Measurements from ENCODE around the gene MPZ. TPM values are rescaled to one million over a fixed set of nuclear protein-coding genes. Genes with fewer than 3 reads are reported as not detected.
"Not testable (repeated sequence)": the region's sequence is repeated elsewhere in the genome, so short reads cannot be mapped to it uniquely, and the experiment has no call there.

Gene MPZ
- polyA plus RNA-seq (2013, experiment 1 of 2; ENCODE audit: insufficient read length), result 0.86 TPM
- 0.81 TPM for polyA plus RNA-seq (2013, experiment 2 of 2; ENCODE audit: insufficient read length)

GRCh38 chr1:161309868-161310267, at the start of gene MPZ:
MPZ (minus strand) TSS chr1:161309968; CDS start chr1:161309905, 63 bp downstream.
- DNase-seq, result no peak

GRCh38 chr1:161359291-161359690, 49.5 kb upstream of the MPZ start:
- no peak for DNase-seq

DNA sequence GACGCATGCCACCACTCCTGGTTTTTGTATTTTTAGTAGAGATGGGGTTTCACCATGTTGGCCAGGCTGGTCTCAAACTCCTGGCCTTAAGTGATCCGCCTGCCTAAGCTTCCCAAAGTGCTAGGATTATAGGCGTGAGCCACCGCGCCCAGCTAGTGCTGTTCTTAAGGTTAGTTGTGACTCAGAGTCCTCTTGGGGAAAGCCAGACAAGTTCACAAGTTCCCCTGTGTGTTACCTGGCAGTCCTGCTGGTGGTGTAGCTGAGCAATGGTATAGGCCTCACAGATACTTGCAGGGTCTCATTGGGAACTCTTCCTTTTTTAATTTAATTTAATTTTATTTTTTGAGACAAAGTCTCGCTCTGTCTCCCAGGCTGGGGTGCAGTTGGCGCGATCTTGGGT, 47.3 kb upstream of the MPZ start:
- no peak for DNase-seq

DNA sequence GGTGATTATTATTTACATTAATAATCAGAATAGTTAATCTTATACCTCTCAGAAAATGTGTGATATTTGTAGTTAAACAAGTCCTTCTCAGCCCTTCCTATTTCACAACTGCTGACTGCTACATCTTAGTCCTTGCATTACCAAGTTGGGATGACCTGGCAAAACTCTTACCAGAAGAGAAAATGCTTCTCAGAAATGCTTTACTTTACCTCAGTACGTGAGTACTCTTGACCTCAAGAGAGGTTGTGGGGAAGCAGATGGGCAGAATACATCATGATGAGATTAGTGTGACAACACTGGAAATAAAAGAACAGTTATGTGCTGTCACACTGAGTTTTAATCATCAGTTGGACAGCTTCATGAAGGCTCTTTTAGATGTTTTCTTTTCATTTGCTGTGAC, 41.7 kb upstream of the MPZ start:
- DNase-seq, result no peak

DNA sequence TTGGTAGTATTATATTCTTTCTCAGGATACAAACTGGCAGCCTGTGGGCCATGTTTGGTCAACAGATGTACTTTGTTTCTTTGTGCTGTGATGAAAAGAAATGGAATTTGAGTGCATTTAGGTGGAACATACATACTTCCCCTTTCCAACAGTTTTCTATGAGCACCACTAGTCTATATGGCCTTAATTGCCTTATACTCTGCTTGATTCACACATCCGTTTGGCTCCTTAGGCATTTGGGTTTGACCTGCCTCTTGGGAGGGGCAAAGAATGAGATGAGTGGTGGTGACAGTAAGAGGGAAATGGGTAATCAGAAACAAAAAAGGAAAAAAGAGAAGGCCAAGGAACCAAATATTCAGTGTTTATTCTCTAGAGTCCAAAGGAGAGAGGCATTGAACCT, 40.9 kb upstream of the MPZ start:
- DNase-seq, result no peak

GRCh38 chr1:161342821-161343220, 33.1 kb upstream of the MPZ start:
- DNase-seq, result no peak

DNA sequence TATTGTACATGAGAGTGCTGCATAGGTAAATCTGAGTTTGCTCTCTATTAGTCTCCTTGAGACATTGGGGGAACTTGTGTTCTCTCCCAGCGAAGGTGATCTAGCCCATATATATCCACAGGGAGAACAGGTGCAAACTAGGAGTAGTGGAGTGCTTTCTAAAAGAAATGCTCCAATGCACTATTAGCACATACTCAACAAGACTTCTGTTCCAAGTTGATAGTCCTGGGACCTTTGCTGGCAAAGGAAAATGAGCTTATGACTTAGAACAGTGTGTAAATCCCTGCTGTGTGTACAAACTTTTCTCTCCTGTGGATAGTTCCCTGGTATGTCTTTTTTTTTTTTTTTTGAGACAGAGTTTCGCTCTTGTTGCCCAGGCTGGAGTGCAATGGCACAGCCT, 32.4 kb upstream of the MPZ start:
- DNase-seq, result no peak

GRCh38 chr1:161335796-161336195, 26.0 kb upstream of the MPZ start:
- no peak for DNase-seq

GRCh38 chr1:161333166-161333565, 23.4 kb upstream of the MPZ start:
- no peak for DNase-seq

GRCh38 chr1:161330346-161330745, 20.6 kb upstream of the MPZ start:
- no peak for DNase-seq

DNA sequence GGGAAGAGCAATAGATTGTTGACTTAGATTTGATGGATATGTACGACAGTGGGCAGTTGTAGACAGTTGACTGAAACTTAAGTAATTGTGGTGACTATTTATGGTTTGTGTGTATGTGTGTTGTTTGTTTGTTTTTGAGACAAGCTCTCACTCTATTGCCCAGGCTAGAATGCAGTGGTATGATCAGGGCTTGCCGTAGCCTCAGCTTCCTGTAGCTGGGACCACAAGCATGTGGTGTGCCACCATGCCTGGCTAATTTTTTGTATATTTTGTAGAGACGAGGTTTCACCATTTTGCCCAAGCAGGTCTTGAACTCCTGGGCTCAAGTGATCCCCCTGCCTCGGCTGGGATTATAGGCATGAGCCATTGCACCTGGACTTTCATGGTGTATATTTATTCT, 14.3 kb upstream of the MPZ start:
- DNase-seq, result no peak

GRCh38 chr1:161315841-161316674, 6.3 kb upstream of the MPZ start:
- not testable (repeated sequence) for DNase-seq

GRCh38 chr1:161314201-161314981, 4.6 kb upstream of the MPZ start, which contains the start of gene SDHC:
SDHC (plus strand) TSS chr1:161314381; CDS start chr1:161314406, 25 bp downstream.
- peak; percentile 88 for DNase-seq

- no peak for DNase-seq
These were observed 3.9 kb upstream of the MPZ start for GRCh38 chr1:161313554-161314200.

DNA sequence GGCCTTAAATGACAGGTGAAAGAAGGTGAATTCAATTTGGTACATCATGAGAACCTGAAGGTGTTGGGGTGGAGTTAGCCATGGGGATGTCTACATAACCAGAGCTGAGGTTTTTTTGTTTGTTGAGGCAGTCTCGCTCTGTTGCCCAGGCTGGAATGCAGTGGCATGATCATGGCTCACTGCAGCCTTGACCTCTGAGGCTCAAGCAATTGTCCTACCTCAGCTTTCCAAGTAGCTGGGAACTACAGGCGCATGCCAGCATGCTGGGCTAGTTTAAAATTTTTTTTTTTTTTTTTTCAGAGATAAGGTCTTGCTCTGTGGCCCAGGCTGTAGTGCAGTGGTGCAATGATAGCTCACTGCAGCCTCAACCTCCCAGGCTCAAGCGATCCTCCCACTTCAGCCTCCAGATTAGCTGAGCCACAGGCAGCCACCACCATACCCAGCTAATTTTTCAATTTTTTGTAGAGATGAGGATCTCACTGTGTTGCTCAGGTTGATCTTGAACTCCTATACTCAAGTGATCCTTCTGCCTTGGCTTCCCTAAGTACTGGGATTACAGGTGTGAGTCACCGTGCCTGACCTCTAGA, 1.9 kb upstream of the MPZ start:
- no peak for DNase-seq

- peak; percentile 2 for DNase-seq
These were observed 1.7 kb downstream of the MPZ start for GRCh38 chr1:161307892-161308638.

DNA sequence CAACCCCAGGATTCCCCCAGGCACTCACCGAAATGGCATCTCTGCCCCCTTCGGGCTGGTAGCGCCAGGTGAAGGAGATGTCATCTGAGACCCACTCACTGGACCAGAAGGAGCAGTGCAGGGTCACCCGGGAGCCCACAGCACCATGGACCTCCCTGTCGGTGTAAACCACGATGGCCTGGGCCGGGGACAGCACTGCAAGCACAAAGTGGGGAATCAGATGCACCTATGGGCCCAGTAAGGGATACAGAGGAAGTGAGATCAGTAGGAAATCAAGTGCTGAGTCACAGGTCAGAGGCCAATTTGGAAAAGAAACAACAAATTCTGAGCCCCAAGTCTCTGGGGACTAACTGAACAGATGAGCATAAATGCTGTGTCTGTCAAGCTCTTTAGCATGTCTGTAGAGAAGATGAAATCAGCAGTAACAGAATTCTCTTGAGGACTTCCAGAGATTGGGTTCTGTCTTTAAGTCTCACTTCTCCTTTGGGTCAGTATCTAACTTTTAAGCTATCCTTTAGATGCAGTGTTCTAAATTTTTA, 2.5 kb downstream of the MPZ start:
- peak; percentile 31 for DNase-seq

- DNase-seq, result peak; percentile 47
These were observed 3.8 kb downstream of the MPZ start for GRCh38 chr1:161305867-161306519.

GRCh38 chr1:161304927-161305866, 4.6 kb downstream of the MPZ start:
- DNase-seq, result no peak

DNA sequence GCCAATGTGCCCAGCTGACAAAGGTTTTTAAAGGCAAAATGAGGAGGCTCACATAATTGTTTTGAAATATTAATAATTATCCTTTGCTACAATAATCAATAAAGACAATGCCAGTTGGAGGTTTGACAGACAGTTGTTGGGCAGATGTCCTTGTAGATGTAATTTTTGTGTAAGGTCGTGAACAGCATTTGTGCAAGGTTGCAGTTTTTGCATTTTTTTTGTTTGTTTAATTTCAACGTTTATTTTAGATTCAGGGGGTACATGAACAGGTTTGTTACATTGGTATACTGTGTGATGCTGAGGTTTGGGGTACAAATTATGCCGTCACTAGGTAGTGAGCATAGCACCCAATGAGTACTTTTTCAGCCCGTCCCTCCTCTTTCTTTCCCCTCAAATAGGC, 9.3 kb downstream of the MPZ start:
- DNase-seq, result no peak
